Measurements from ENCODE around the gene RTTN. TPM values are rescaled to one million over a fixed set of nuclear protein-coding genes. Genes with fewer than 3 reads are reported as not detected.

Gene RTTN
- total RNA-seq, 1 donor from 2014 or later, result 10.6 TPM

- H3K27me3 ChIP-seq (ENCODE audit: low read depth), result no peaks in the 10 kb centered on the region
- intact Hi-C loops (cut with micrococcal nuclease), result no loop called here
- no peak overlapping the region for H3K4me3 ChIP-seq
- no peak overlapping the region for H3K27ac ChIP-seq (replicated peaks)
- peaks cover 63% of the 10 kb centered on the region for H3K9me3 ChIP-seq (replicated peaks)
- peaks cover 17% of the 10 kb centered on the region for H3K36me3 ChIP-seq
- DNase-seq, result no peak
- H3K4me1 ChIP-seq, result no peaks in the 10 kb centered on the region
- no peak for TF ChIP-seq CTCF (IDR thresholded peaks at IDR 0.05; ENCODE audit: borderline replicate concordance)
Observed at GRCh38 chr18:69974365-69974764, 231.1 kb downstream of the RTTN start.

- H3K4me1 ChIP-seq, result no peaks in the 10 kb centered on the region
- no peak for DNase-seq
- peaks cover 28% of the 10 kb centered on the region for H3K9me3 ChIP-seq (replicated peaks)
- H3K36me3 ChIP-seq, result no peaks in the 10 kb centered on the region
- no peak overlapping the region for H3K27ac ChIP-seq (replicated peaks)
- H3K27me3 ChIP-seq (ENCODE audit: low read depth), result no peaks in the 10 kb centered on the region
- no peak for TF ChIP-seq CTCF (IDR thresholded peaks at IDR 0.05; ENCODE audit: borderline replicate concordance)
- H3K4me3 ChIP-seq, result no peak overlapping the region
- intact Hi-C loops (cut with micrococcal nuclease), result no loop called here
Observed at GRCh38 chr18:69969491-69969890, 236.0 kb downstream of the RTTN start.

GRCh38 chr18:69968039-69968438 lies 237.4 kb downstream of the RTTN start:
- no peaks in the 10 kb centered on the region for H3K4me1 ChIP-seq
- H3K4me3 ChIP-seq, result no peak overlapping the region
- no peaks in the 10 kb centered on the region for H3K36me3 ChIP-seq
- intact Hi-C loops (cut with micrococcal nuclease), result no loop called here
- H3K27ac ChIP-seq (replicated peaks), result no peak overlapping the region
- no peaks in the 10 kb centered on the region for H3K27me3 ChIP-seq (ENCODE audit: low read depth)
- H3K9me3 ChIP-seq (replicated peaks), result peaks cover 19% of the 10 kb centered on the region
- TF ChIP-seq CTCF (IDR thresholded peaks at IDR 0.05; ENCODE audit: borderline replicate concordance), result no peak
- no peak for DNase-seq

- Histone ChIP-seq H3K27me3 (ENCODE audit: low read depth) (no peaks in the 10 kb centered on the region), H3K4me3 (no peak overlapping the region), H3K4me1 (no peaks in the 10 kb centered on the region), H3K27ac (replicated peaks) (no peak overlapping the region), H3K9me3 (replicated peaks) (no peaks in the 10 kb centered on the region), H3K36me3 (peaks cover 3% of the 10 kb centered on the region)
- intact Hi-C loops (cut with micrococcal nuclease), result no loop called here
- TF ChIP-seq CTCF (IDR thresholded peaks at IDR 0.05; ENCODE audit: borderline replicate concordance), result no peak
- DNase-seq, result no peak
Observed at GRCh38 chr18:69963196-69963595, 242.3 kb downstream of the RTTN start.

GRCh38 chr18:69961718-69962117 lies 243.8 kb downstream of the RTTN start:
- Histone ChIP-seq H3K27ac (replicated peaks) (no peak overlapping the region), H3K36me3 (peaks cover 3% of the 10 kb centered on the region), H3K4me1 (no peaks in the 10 kb centered on the region), H3K27me3 (ENCODE audit: low read depth) (no peaks in the 10 kb centered on the region), H3K4me3 (no peak overlapping the region), H3K9me3 (replicated peaks) (no peaks in the 10 kb centered on the region)
- intact Hi-C loops (cut with micrococcal nuclease), result no loop called here
- TF ChIP-seq CTCF (IDR thresholded peaks at IDR 0.05; ENCODE audit: borderline replicate concordance), result no peak
- DNase-seq, result no peak

GRCh38 chr18:69958422-69958821 lies 247.1 kb downstream of the RTTN start:
- Histone ChIP-seq H3K36me3 (peaks cover 3% of the 10 kb centered on the region), H3K9me3 (replicated peaks) (peaks cover 2% of the 10 kb centered on the region), H3K4me3 (no peak overlapping the region), H3K4me1 (no peaks in the 10 kb centered on the region), H3K27ac (replicated peaks) (no peak overlapping the region), H3K27me3 (ENCODE audit: low read depth) (no peaks in the 10 kb centered on the region)
- intact Hi-C loops (cut with micrococcal nuclease), result no loop called here
- DNase-seq, result no peak
- TF ChIP-seq CTCF (IDR thresholded peaks at IDR 0.05; ENCODE audit: borderline replicate concordance), result no peak
